Vagina (tissue), 2 donors: Measurements from ENCODE around the gene GRIP2. TPM values are rescaled to one million over a fixed set of nuclear protein-coding genes. Genes with fewer than 3 reads are reported as not detected.

Source experiments
- DNase-seq, 2 donors: peaks; one replicate each; pipeline ENCODE4 v3.0.0-alpha.2; 2017; ENCODE audit errors: extremely low spot score in 2 of 2
- H3K27ac ChIP-seq: fragments of 200-600 bp; sonication (generic); one replicate; pipeline ENCODE4 v1.5.1; 2019
- H3K27me3 ChIP-seq: fragments of 200-600 bp; sonication (generic); one replicate; pipeline ENCODE4 v1.5.1; 2019
- H3K36me3 ChIP-seq, 2 donors: fragments of 200-600 bp; sonication (generic); one replicate each; pipeline ENCODE4 v1.5.1; 2017 to 2019
- H3K4me1 ChIP-seq: fragments of 200-600 bp; sonication (generic); one replicate; pipeline ENCODE4 v1.5.1; 2019
- H3K4me3 ChIP-seq, 2 donors: fragments of 200-600 bp; sonication (generic); 1 replicate in 1 of 2; 2 replicates in 1 of 2; pipeline ENCODE4 v1.5.1; 2016 to 2019
- H3K9me3 ChIP-seq: fragments of 200-600 bp; sonication (generic); one replicate; pipeline ENCODE4 v1.5.1; 2019
- CTCF ChIP-seq, 3 experiments: fragments of 450-650 bp in 2 of 3; fragments of 200-600 bp in 1 of 3; sonication (generic) in 1 of 3; IDR thresholded peaks; one replicate each; pipeline ENCODE4 v1.5.1; 2017 to 2019; ENCODE audit warnings: antibody characterized with exemption in 3 of 3, mild to moderate bottlenecking in 2 of 3, moderate library complexity in 2 of 3
- POLR2A ChIP-seq, 2 donors: fragments of 450-650 bp; IDR thresholded peaks; one replicate each; pipeline ENCODE4 v1.6.1; 2017; ENCODE audit warnings: antibody characterized with exemption in 2 of 2, mild to moderate bottlenecking in 2 of 2, moderate library complexity in 2 of 2
- POLR2AphosphoS5 ChIP-seq, 2 donors: sonication (generic); formaldehyde crosslinking; IDR thresholded peaks; one replicate each; pipeline ENCODE4 v1.9.0; 2017; ENCODE audit warnings: antibody characterized with exemption in 2 of 2, mild to moderate bottlenecking in 2 of 2, low read depth in 1 of 2; ENCODE audit not compliant: insufficient read depth in 1 of 2
- intact Hi-C: fragments of 100-400 bp; cut with DNase I; formaldehyde crosslinking; loops from one replicate; pipeline ENCODE4 v1.15.1; 2023
- total RNA-seq: library from RNA; depleted of rRNA; stranded (reverse); fragments of >200 nt; gene quantifications from one replicate; pipeline ENCODE4 v1.2.3, GENCODE V29; 2016

GRIP2 gene
- total RNA-seq, 1 donor from 2014 or later = 0.98 TPM

GRCh38 chr3:14451844-14452739, 88.0 kb downstream of the GRIP2 start:
- Histone ChIP-seq H3K9me3 (no peaks in the 10 kb centered on the region), H3K27ac (peak overlapping the region; percentile 74), H3K4me3 (no peak overlapping the region), H3K36me3 (peaks cover 0 to 18% of the 10 kb centered on the region in 2 donors), H3K4me1 (peaks cover 37% of the 10 kb centered on the region), H3K27me3 (no peaks in the 10 kb centered on the region)
- TF ChIP-seq POLR2A (IDR thresholded peaks at IDR 0.05) (no peak), POLR2AphosphoS5 (IDR thresholded peaks at IDR 0.05; ENCODE audit: insufficient read depth in 1 of 2, low read depth in 1 of 2) (peak; percentile 15 to 47)
- DNase-seq = peak in 1 of 2 donors; percentile 95
- intact Hi-C loops = loop anchor here (2.0 kb wide), 1 partner anchor 47 kb away; no protein-coding TSS in a partner anchor

GRCh38 chr3:14450922-14451606, 89.1 kb downstream of the GRIP2 start:
- intact Hi-C loops = no loop called here
- Histone ChIP-seq H3K4me1 (peaks cover 37% of the 10 kb centered on the region), H3K27me3 (no peaks in the 10 kb centered on the region), H3K36me3 (peaks cover 0 to 25% of the 10 kb centered on the region in 2 donors), H3K9me3 (no peaks in the 10 kb centered on the region), H3K27ac (peak overlapping the region; percentile 17), H3K4me3 (no peak overlapping the region)
- TF ChIP-seq CTCF (IDR thresholded peaks at IDR 0.05) (no peak), POLR2A (IDR thresholded peaks at IDR 0.05) (no peak), POLR2AphosphoS5 (IDR thresholded peaks at IDR 0.05; ENCODE audit: insufficient read depth in 1 of 2, low read depth in 1 of 2) (no peak)
- DNase-seq = no peak

GRCh38 chr3:14450506-14450905, 89.6 kb downstream of the GRIP2 start:
- Histone ChIP-seq H3K4me1 (peaks cover 34% of the 10 kb centered on the region), H3K4me3 (no peak overlapping the region), H3K27me3 (no peaks in the 10 kb centered on the region), H3K9me3 (no peaks in the 10 kb centered on the region), H3K27ac (no peak overlapping the region), H3K36me3 (peaks cover 0 to 30% of the 10 kb centered on the region in 2 donors)
- TF ChIP-seq CTCF (IDR thresholded peaks at IDR 0.05) (no peak), POLR2A (IDR thresholded peaks at IDR 0.05) (no peak), POLR2AphosphoS5 (IDR thresholded peaks at IDR 0.05; ENCODE audit: insufficient read depth in 1 of 2, low read depth in 1 of 2) (no peak)
- no peak for DNase-seq
- intact Hi-C loops = no loop called here

GRCh38 chr3:14448756-14449727, 91.1 kb downstream of the GRIP2 start:
- H3K9me3 ChIP-seq = no peaks in the 10 kb centered on the region
- H3K27ac ChIP-seq = no peak overlapping the region
- no peak overlapping the region for H3K4me3 ChIP-seq
- intact Hi-C loops = no loop called here
- TF ChIP-seq POLR2A (IDR thresholded peaks at IDR 0.05) (no peak), POLR2AphosphoS5 (IDR thresholded peaks at IDR 0.05; ENCODE audit: insufficient read depth in 1 of 2, low read depth in 1 of 2) (no peak), CTCF (IDR thresholded peaks at IDR 0.05) (no peak)
- no peaks in the 10 kb centered on the region for H3K27me3 ChIP-seq
- DNase-seq = no peak
- peaks cover 0 to 32% of the 10 kb centered on the region in 2 donors for H3K36me3 ChIP-seq
- peaks cover 26% of the 10 kb centered on the region for H3K4me1 ChIP-seq

- intact Hi-C loops = no loop called here
These were observed 92.1 kb downstream of the GRIP2 start for GRCh38 chr3:14448063-14448462.

More at GRCh38 chr3:14448063-14448462, 92.1 kb downstream of the GRIP2 start:
- H3K27ac ChIP-seq = no peak overlapping the region
- H3K36me3 ChIP-seq = peaks cover 0 to 32% of the 10 kb centered on the region in 2 donors
- TF ChIP-seq CTCF (IDR thresholded peaks at IDR 0.05) (no peak), POLR2AphosphoS5 (IDR thresholded peaks at IDR 0.05; ENCODE audit: insufficient read depth in 1 of 2, low read depth in 1 of 2) (no peak), POLR2A (IDR thresholded peaks at IDR 0.05) (no peak)
- H3K4me1 ChIP-seq = peaks cover 16% of the 10 kb centered on the region
- DNase-seq = no peak
- H3K4me3 ChIP-seq = no peak overlapping the region
- no peaks in the 10 kb centered on the region for H3K9me3 ChIP-seq
- H3K27me3 ChIP-seq = no peaks in the 10 kb centered on the region
